ENCODE results near the gene PPAN. TPM values are rescaled to one million over a fixed set of nuclear protein-coding genes. Genes with fewer than 3 reads are reported as not detected.

Gene PPAN
- total RNA-seq, 2 donors from 2014 or later, result 106 to 117 TPM

GRCh38 chr19:10124429-10124828, 18.3 kb downstream of the PPAN start:
- DNase-seq (no peak), ATAC-seq (replicated peaks in 1 of 2) (no peak)
- peaks cover 0 to 4% of the 10 kb centered on the region in 2 donors for H3K36me3 Mint-ChIP-seq (ENCODE audit: insufficient read depth in 2 of 2)
- no peak overlapping the region for H3K27ac Mint-ChIP-seq
- no peaks in the 10 kb centered on the region for H3K9me3 Mint-ChIP-seq
- no peak overlapping the region for H3K4me3 Mint-ChIP-seq
- no peaks in the 10 kb centered on the region for H3K27me3 Mint-ChIP-seq (ENCODE audit: low read depth)
- peaks cover 7% of the 10 kb centered on the region for H3K4me1 Mint-ChIP-seq (ENCODE audit: low read depth)

- Mint-ChIP-seq H3K4me3 (no peak overlapping the region), H3K27ac (no peak overlapping the region), H3K9me3 (no peaks in the 10 kb centered on the region), H3K4me1 (ENCODE audit: low read depth) (no peaks in the 10 kb centered on the region), H3K27me3 (ENCODE audit: low read depth) (no peaks in the 10 kb centered on the region), H3K36me3 (ENCODE audit: insufficient read depth in 2 of 2) (peaks cover 0 to 9% of the 10 kb centered on the region in 2 donors)
- ATAC-seq (replicated peaks in 1 of 2), result no peak
- no peak for DNase-seq
These were observed 20.1 kb downstream of the PPAN start for GRCh38 chr19:10126213-10126639.

DNA sequence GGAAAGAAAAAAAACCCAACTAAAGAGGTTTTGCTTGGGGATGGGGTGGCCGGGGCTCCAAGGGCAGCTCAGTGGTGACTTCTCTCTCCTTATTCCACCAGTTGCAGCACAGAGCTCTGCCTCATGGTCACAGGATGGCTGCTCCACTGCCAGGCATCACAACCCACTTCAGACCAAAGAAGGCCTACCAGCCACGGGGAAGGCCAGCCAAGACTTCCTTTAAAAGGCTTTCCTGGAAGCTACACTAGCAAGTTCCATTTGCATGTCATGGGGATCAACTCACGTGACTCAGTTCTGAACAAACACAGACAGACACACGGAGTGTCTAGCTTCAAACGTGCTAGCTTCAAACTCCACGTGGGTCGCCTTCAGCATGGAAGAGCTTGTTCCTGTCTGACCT, 26.7 kb downstream of the PPAN start:
- no peak for DNase-seq
- H3K4me1 Mint-ChIP-seq (ENCODE audit: low read depth), result no peaks in the 10 kb centered on the region
- H3K9me3 Mint-ChIP-seq, result no peaks in the 10 kb centered on the region
- H3K27ac Mint-ChIP-seq, result no peak overlapping the region
- ATAC-seq (replicated peaks in 1 of 2), result no peak
- H3K4me3 Mint-ChIP-seq, result no peak overlapping the region
- no peaks in the 10 kb centered on the region for H3K27me3 Mint-ChIP-seq (ENCODE audit: low read depth)
- peaks cover 5 to 25% of the 10 kb centered on the region in 2 donors for H3K36me3 Mint-ChIP-seq (ENCODE audit: insufficient read depth in 2 of 2)

GRCh38 chr19:10133596-10133995, 27.4 kb downstream of the PPAN start:
- Mint-ChIP-seq H3K9me3 (no peaks in the 10 kb centered on the region), H3K27me3 (ENCODE audit: low read depth) (no peaks in the 10 kb centered on the region), H3K27ac (no peak overlapping the region), H3K4me1 (ENCODE audit: low read depth) (no peaks in the 10 kb centered on the region), H3K4me3 (no peak overlapping the region), H3K36me3 (ENCODE audit: insufficient read depth in 2 of 2) (peaks cover 5 to 23% of the 10 kb centered on the region in 2 donors)
- ATAC-seq (replicated peaks in 1 of 2) (no peak), DNase-seq (no peak)

GRCh38 chr19:10134040-10134439, 27.9 kb downstream of the PPAN start:
- peaks cover 5 to 23% of the 10 kb centered on the region in 2 donors for H3K36me3 Mint-ChIP-seq (ENCODE audit: insufficient read depth in 2 of 2)
- ATAC-seq (replicated peaks in 1 of 2), result no peak
- H3K27me3 Mint-ChIP-seq (ENCODE audit: low read depth), result no peaks in the 10 kb centered on the region
- no peak overlapping the region for H3K27ac Mint-ChIP-seq
- no peaks in the 10 kb centered on the region for H3K9me3 Mint-ChIP-seq
- DNase-seq, result no peak
- no peaks in the 10 kb centered on the region for H3K4me1 Mint-ChIP-seq (ENCODE audit: low read depth)
- H3K4me3 Mint-ChIP-seq, result no peak overlapping the region

- Mint-ChIP-seq H3K27ac (no peak overlapping the region), H3K27me3 (ENCODE audit: low read depth) (no peaks in the 10 kb centered on the region), H3K4me3 (no peak overlapping the region), H3K9me3 (no peaks in the 10 kb centered on the region), H3K4me1 (ENCODE audit: low read depth) (no peaks in the 10 kb centered on the region), H3K36me3 (ENCODE audit: insufficient read depth in 2 of 2) (peaks cover 5 to 23% of the 10 kb centered on the region in 2 donors)
- no peak for DNase-seq
- ATAC-seq (replicated peaks in 1 of 2), result no peak
These were observed 29.6 kb downstream of the PPAN start for GRCh38 chr19:10135551-10136334.

- H3K4me3 Mint-ChIP-seq, result no peak overlapping the region
- no peaks in the 10 kb centered on the region for H3K27me3 Mint-ChIP-seq (ENCODE audit: low read depth)
- H3K36me3 Mint-ChIP-seq (ENCODE audit: insufficient read depth in 2 of 2), result peaks cover 3 to 25% of the 10 kb centered on the region in 2 donors
- DNase-seq (no peak), ATAC-seq (replicated peaks in 1 of 2) (no peak)
- H3K9me3 Mint-ChIP-seq, result no peaks in the 10 kb centered on the region
- no peak overlapping the region for H3K27ac Mint-ChIP-seq
- H3K4me1 Mint-ChIP-seq (ENCODE audit: low read depth), result no peaks in the 10 kb centered on the region
These were observed 30.8 kb downstream of the PPAN start for GRCh38 chr19:10136936-10137335.

GRCh38 chr19:10137751-10138682, 31.9 kb downstream of the PPAN start:
- no peaks in the 10 kb centered on the region for H3K27me3 Mint-ChIP-seq (ENCODE audit: low read depth)
- H3K4me3 Mint-ChIP-seq, result no peak overlapping the region
- ATAC-seq (replicated peaks in 1 of 2) (no peak), DNase-seq (no peak)
- no peaks in the 10 kb centered on the region for H3K9me3 Mint-ChIP-seq
- no peak overlapping the region for H3K27ac Mint-ChIP-seq
- H3K36me3 Mint-ChIP-seq (ENCODE audit: insufficient read depth in 2 of 2), result peaks cover 3 to 27% of the 10 kb centered on the region in 2 donors
- peaks cover 5% of the 10 kb centered on the region for H3K4me1 Mint-ChIP-seq (ENCODE audit: low read depth)

- Mint-ChIP-seq H3K9me3 (no peaks in the 10 kb centered on the region), H3K27ac (no peak overlapping the region), H3K36me3 (ENCODE audit: insufficient read depth in 2 of 2) (peaks cover 2 to 23% of the 10 kb centered on the region in 2 donors), H3K4me3 (no peak overlapping the region), H3K4me1 (ENCODE audit: low read depth) (peaks cover 14% of the 10 kb centered on the region), H3K27me3 (ENCODE audit: low read depth) (no peaks in the 10 kb centered on the region)
- ATAC-seq (replicated peaks in 1 of 2) (no peak), DNase-seq (no peak)
These were observed 33.0 kb downstream of the PPAN start for GRCh38 chr19:10138879-10139795.

DNA sequence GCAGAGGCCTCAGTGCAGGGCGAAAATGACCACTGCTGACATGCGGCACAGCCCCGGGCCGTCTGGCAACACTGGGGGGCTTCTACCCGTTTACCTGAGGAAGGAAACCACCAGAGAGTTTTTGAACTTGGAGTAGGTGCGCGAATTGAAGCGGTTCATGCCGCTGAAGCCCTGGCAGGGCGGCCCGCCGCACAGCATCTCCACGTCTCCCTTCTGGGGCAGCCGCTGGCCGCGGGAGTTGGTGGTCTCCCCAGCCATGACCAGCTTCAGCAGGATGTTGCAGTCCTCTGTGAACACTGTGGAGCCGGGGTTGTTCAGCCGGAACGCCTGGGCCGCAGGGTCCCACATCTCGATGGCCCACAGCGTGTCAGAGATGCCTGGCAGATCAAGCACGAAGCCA, 33.8 kb downstream of the PPAN start:
- Mint-ChIP-seq H3K9me3 (no peaks in the 10 kb centered on the region), H3K36me3 (ENCODE audit: insufficient read depth in 2 of 2) (peaks cover 2 to 23% of the 10 kb centered on the region in 2 donors), H3K4me1 (ENCODE audit: low read depth) (peaks cover 22% of the 10 kb centered on the region), H3K27me3 (ENCODE audit: low read depth) (no peaks in the 10 kb centered on the region), H3K4me3 (no peak overlapping the region), H3K27ac (no peak overlapping the region)
- no peak for DNase-seq
- no peak for ATAC-seq (replicated peaks in 1 of 2)

GRCh38 chr19:10141479-10141878, 35.3 kb downstream of the PPAN start:
- no peak for DNase-seq
- no peak for ATAC-seq (replicated peaks in 1 of 2)
- Mint-ChIP-seq H3K27ac (no peak overlapping the region), H3K4me3 (no peak overlapping the region), H3K4me1 (ENCODE audit: low read depth) (peaks cover 31% of the 10 kb centered on the region), H3K36me3 (ENCODE audit: insufficient read depth in 2 of 2) (peaks cover 10 to 38% of the 10 kb centered on the region in 2 donors), H3K9me3 (no peaks in the 10 kb centered on the region), H3K27me3 (ENCODE audit: low read depth) (no peaks in the 10 kb centered on the region)

GRCh38 chr19:10141973-10142372, 35.8 kb downstream of the PPAN start:
- no peak for ATAC-seq (replicated peaks in 1 of 2)
- DNase-seq, result no peak
- no peaks in the 10 kb centered on the region for H3K9me3 Mint-ChIP-seq
- no peaks in the 10 kb centered on the region for H3K27me3 Mint-ChIP-seq (ENCODE audit: low read depth)
- peaks cover 10 to 40% of the 10 kb centered on the region in 2 donors for H3K36me3 Mint-ChIP-seq (ENCODE audit: insufficient read depth in 2 of 2)
- H3K4me3 Mint-ChIP-seq, result no peak overlapping the region
- H3K4me1 Mint-ChIP-seq (ENCODE audit: low read depth), result peaks cover 33% of the 10 kb centered on the region
- H3K27ac Mint-ChIP-seq, result peak overlapping the region; percentile 42
